AG09319 (cell line): ENCODE results near the gene PSAT1.

ENCODE experiments used
- DNase-seq: peaks from one replicate; pipeline ENCODE4 v3.0.0-alpha.2; 2010; ENCODE audit warnings: low read depth; ENCODE audit errors: extremely low read depth
- CTCF ChIP-seq: IDR thresholded peaks from 2 replicates; pipeline ENCODE4 v1.5.1; 2011; ENCODE audit warnings: low read depth, mild to moderate bottlenecking, inconsistent platforms, low read length, moderate library complexity

The PSAT1 gene

GRCh38 chr9:78358329-78359051 is 61.6 kb downstream of the PSAT1 start:
- no peak for TF ChIP-seq CTCF
- no peak for DNase-seq

- no peak for TF ChIP-seq CTCF
- DNase-seq, result no peak
These were observed 66.3 kb downstream of the PSAT1 start for GRCh38 chr9:78363221-78363620.

- peak; percentile 69 for TF ChIP-seq CTCF
- no peak for DNase-seq
These were observed 69.1 kb downstream of the PSAT1 start for GRCh38 chr9:78365748-78366697.

- no peak for TF ChIP-seq CTCF
- no peak for DNase-seq
These were observed 69.9 kb downstream of the PSAT1 start for GRCh38 chr9:78366827-78367226.

- DNase-seq, result no peak
- TF ChIP-seq CTCF, result no peak
These were observed 71.3 kb downstream of the PSAT1 start for GRCh38 chr9:78368236-78368635.

GRCh38 chr9:78369639-78370219 is 72.8 kb downstream of the PSAT1 start:
- DNase-seq, result peak; percentile 24
- TF ChIP-seq CTCF, result peak; percentile 91
